Camera-type eye (tissue), 1 donor: Measurements from ENCODE around the gene PI4K2A. TPM values are rescaled to one million over a fixed set of nuclear protein-coding genes. Genes with fewer than 3 reads are reported as not detected.

Source experiments
- total RNA-seq: library from RNA; depleted of rRNA; stranded (reverse); fragments of >200 nt; gene quantifications from one replicate; pipeline ENCODE4 v1.2.3, GENCODE V29; 2014

PI4K2A gene
- total RNA-seq: 20.6 TPM

DNA sequence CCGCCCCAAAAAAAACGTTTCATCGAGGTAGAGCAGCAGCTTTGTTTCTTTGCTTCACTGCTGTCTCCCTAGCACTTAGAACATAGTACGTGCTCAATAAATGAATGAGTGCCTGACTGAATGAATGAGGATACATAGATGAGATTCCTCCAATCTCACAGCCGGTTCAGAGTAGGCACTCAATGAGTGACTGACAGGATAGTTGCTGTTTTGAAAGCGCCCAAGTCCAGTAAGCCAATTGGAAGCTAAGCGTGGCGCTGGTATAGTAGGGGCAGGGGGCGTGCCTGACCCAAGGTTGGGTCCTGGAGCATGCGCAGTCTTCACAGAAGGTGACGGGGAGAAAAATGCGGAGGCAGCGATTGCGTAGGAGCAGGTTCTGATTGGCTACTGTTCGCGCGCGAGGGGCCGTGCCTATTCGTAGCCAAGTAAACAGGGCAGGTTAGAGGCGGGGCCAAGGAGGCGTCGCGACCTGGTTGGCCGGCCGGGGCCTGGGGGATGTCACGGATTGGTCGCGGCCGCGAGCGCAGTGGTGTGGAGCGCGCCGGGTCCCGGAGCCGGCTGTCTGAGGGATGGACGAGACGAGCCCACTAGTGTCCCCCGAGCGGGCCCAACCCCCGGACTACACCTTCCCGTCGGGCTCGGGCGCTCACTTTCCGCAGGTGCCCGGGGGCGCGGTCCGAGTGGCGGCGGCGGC, at the start of gene PI4K2A:
PI4K2A (plus strand) TSS at position 498 of the 694 bp plus-strand sequence; CDS start at position 570, 72 bp downstream.

DNA sequence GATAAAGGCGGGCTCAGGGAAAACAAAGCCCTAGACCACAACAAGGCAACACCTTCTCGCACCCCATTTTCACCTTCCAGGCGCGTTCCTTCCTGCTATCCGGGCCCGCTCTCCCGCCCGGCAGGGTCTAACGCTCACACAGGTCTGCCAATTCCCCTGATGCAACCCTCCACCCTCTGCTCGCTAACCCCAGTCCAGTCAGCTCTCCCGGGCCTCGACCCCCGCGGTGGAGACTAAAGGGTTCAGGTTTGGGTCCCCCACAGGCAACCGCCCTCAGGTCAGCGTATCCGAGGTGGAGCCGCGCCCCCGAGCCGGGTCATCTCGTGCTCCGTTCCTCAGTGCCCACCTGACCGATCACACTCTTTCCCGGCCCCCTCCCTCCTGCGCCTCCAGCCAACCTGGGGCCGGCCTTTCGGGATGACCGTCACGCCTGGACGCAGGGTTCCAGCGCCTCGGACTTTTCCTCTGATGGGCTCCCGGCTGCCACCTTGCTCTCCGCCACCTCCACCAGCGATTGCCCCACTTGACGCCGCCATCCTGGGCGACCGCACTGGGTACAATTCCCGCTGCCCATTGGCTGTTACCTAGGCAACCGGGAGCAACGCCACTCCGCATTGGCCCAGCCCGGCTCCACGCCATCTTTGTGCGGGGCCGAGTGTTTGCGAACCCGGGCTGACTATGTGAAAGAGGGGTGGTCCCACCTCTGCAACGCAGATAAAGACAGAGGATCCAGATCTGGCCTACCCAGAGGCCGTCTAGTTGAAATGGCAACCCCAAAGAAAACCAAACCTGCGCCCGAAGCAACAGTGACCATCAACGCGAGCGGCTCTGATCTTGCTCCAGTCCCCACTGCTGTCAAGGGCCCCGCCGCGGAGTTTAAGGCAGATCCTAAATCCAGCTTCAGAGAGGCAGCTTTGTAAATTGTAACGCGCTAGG, 7.3 kb upstream of the PI4K2A start, which contains the start of gene MORN4:
MORN4 (minus strand) TSS at position 552 of the 936 bp plus-strand sequence. CDS start 13,847 bp downstream, outside the sequence.

DNA sequence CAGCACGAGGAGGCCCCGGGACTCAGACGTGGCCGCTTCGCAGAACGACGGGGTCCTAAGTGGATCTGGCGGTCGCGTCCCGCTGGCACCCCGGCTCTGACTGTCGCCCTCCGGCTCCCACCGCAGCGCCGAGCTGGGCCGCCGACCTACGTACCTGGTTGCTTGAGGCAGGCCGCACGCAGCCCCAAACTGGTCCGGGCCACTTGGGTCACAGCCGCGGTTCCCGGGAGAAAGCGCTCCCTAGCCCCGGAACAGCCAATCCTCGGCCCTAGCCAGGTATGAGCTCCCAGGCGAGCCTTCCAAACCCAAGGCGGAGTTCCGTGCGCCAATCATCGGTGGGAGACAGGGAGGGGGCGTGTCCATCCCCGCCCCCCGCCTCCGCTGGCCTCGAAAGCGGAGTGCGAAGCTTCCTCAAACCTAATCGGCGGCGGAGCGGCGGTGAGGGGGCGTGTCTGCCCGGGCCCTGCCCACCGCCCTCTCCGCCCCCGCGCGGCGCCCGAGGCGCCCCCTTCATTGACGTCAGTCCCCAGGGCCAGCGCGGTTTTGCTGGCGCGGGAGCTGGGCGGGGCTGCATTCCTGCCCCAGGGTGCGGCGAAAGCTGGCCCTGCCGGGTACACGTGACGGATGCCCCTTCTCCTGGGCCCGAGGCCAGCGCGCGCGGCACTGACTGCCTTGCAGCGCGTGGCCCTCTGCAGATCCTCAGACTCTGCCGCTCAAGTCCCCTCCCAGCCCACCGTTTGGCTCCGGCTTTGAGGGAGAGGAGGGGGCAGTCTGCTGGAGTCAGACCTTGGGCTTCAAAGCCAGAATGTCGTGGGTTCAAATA, 46.7 kb downstream of the PI4K2A start, which contains the start of gene AVPI1:
AVPI1 (minus strand) TSS at position 280 of the 823 bp plus-strand sequence. CDS start 7,336 bp downstream, outside the sequence.

DNA sequence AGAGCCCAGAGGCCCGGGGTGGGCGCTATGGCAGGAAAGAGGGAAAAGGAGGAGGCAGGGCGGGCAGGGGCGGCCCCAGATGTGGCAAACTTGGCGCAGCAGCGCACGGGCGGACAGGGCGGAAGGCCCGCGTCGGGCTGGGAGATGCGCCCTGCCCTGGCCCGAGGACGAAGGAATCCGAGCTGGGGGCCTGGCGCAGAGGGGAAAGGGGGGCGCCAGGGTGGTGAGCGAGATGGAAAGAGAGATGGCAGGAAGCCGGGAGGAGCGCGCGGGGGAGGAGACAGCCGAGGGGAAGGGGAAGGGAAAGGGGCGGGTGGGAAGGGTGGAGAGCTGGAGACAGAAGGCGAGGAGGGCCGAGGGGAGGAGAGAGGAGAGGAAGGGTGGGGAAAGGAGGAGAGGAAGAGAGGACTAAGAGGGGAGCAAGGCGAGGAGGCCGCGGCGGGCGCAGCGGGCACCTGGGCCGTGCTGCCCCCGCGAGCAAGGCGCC, 72.9 kb downstream of the PI4K2A start, which contains the start of gene MARVELD1:
MARVELD1 (plus strand) TSS at position 392 of the 487 bp plus-strand sequence. CDS start 147 bp downstream, outside the sequence.

Other genes starting within 250 kb of the PI4K2A start
- 19.8 TPM for gene RRP12, start 239.3 kb upstream of the PI4K2A start, total RNA-seq
- gene PGAM1, start 214.5 kb upstream of the PI4K2A start, total RNA-seq: 201 TPM
- 20.1 TPM for gene EXOSC1, start 194.7 kb upstream of the PI4K2A start, total RNA-seq
- 25.5 TPM for gene ZDHHC16, start 194.5 kb upstream of the PI4K2A start, total RNA-seq
- gene MMS19, start 142.2 kb upstream of the PI4K2A start, total RNA-seq: 92.5 TPM
- gene UBTD1, start 141.7 kb upstream of the PI4K2A start, total RNA-seq: 5.5 TPM
- gene ANKRD2, start 67.9 kb upstream of the PI4K2A start, total RNA-seq: 0.55 TPM
- gene HOGA1, start 56.3 kb upstream of the PI4K2A start, total RNA-seq: 1.6 TPM
- not detected for gene C10orf62, start 51.0 kb upstream of the PI4K2A start, total RNA-seq
- gene MORN4, start 7.2 kb upstream of the PI4K2A start, total RNA-seq: 15.7 TPM
- gene AVPI1, start 46.6 kb downstream of the PI4K2A start, total RNA-seq: 14.2 TPM
- 21.4 TPM for gene MARVELD1, start 73.1 kb downstream of the PI4K2A start, total RNA-seq
- gene ZFYVE27, start 96.5 kb downstream of the PI4K2A start, total RNA-seq: 30.5 TPM
- gene SFRP5, start 131.3 kb downstream of the PI4K2A start, total RNA-seq: 68.7 TPM
- gene GOLGA7B, start 209.2 kb downstream of the PI4K2A start, total RNA-seq: 2.2 TPM